CD4-positive, alpha-beta T cell treated with Interleukin-10 for 1 hour (primary cell): ENCODE data around the gene GPR160.

Source experiments
- DNase-seq: peaks from one replicate; pipeline ENCODE4 v3.0.0-alpha.2; 2020

The GPR160 gene

DNA sequence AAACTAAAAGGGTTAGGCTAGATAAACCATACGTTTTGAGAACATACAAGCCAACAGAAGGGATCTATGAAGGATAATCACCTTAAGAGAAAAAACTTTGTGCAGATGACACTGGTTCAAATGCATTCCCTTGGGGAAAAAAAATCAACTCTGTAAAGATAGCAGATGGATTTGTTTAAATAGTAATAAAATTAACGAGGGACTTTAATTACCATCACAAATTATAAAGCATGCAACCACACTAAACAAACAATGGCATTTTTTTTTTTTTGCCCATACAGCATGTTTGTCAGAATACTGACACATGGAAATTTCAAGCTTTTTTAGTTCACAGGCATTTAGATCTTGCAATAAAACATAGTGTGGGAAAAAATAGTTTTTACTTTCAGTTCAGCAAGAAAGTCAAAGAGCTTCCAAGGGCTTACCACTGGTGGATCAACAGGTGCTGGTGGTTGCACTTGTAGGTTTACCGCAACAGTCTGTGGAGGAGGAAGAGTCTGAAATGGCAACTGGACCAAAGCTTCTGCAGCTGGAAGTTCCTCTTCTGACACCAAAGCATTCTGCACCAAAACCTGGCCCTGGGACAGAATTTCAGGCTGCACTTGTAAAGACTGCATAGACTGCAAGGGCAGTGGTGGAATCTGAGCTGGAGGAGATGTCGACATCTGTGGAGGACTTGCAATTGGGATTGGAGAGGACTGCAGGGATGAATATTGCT lies 90.6 kb downstream of the GPR160 start:
- peak; percentile 6 for DNase-seq

- DNase-seq: no peak
Measured at GRCh38 chr3:170128977-170129431, 91.2 kb downstream of the GPR160 start.

- no peak for DNase-seq
Measured at GRCh38 chr3:170130532-170130931, 92.7 kb downstream of the GPR160 start.

DNA sequence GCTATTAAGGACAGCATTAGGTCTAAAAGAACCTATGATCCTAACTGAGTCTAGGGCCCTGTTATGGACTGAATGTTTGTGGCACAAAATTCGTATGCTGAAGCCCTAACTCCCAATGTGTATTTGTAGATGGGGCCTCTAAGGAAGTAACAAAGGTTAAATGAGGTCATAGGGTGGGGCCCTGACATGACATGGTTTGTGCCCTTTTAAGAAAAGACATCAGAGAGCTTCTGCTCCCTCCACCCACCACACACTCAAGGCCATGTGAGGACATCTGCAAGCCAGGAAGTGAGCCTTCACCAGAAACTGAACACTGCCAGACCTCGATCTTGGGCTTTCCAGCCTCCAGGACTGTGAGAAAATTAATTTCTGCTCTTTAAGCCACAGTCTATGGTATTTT lies 94.5 kb downstream of the GPR160 start:
- DNase-seq: no peak
